SK-N-SH (cell line): ENCODE data around the gene THUMPD2. TPM values are rescaled to one million over a fixed set of nuclear protein-coding genes. Genes with fewer than 3 reads are reported as not detected.

ENCODE experiments used
- CTCF ChIA-PET: fragments of 300-600, 350-600 bp; formaldehyde crosslinking; extraction: SDS; loops from one replicate; lab custom pipeline; 2021; lab: Yijun Ruan, JAX
- POLR2A ChIA-PET: fragments of 350-600 bp; sonication (Branson Sonifier 250); formaldehyde crosslinking; extraction: SDS; loops from one replicate; lab custom pipeline; 2020; ENCODE audit warnings: antibody characterized with exemption, inconsistent platforms; lab: Yijun Ruan, JAX
- DNase-seq: peaks from one replicate; pipeline ENCODE4 v3.0.0; 2012
- H2AFZ ChIP-seq: fragments of 200-600 bp; sonication (generic); 2 replicates; pipeline ENCODE4 v1.8.1; 2016; ENCODE audit warnings: antibody characterized with exemption, mild to moderate bottlenecking, low read depth
- H3F3A ChIP-seq: fragments of 200-600 bp; sonication (generic); replicated peaks from 2 replicates; pipeline ENCODE3; 2016; ENCODE audit warnings: antibody characterized with exemption, mild to moderate bottlenecking; ENCODE audit not compliant: insufficient read depth
- H3K27ac ChIP-seq, 2 experiments: fragments of 200-500 bp in 1 of 2; fragments of 200-600 bp in 1 of 2; sonication (Bioruptor generic) in 1 of 2; sonication (generic), shearing (Covaris generic) in 1 of 2; 2 replicates each; pipeline versions ENCODE4 v1.5.1 to v1.6.1; 2014 to 2016; ENCODE audit warnings: low read depth in 2 of 2, inconsistent platforms in 1 of 2, low read length in 1 of 2, mild to moderate bottlenecking in 1 of 2, mixed read lengths in 1 of 2
- H3K27me3 ChIP-seq: fragments of 200-600 bp; sonication (generic), shearing (Covaris generic); 2 replicates; pipeline ENCODE4 v1.6.1; 2016; ENCODE audit warnings: mixed run types; ENCODE audit not compliant: insufficient read depth
- H3K36me3 ChIP-seq, 2 experiments: fragments of 200-500 bp in 1 of 2; fragments of 200-600 bp in 1 of 2; sonication (Bioruptor generic) in 1 of 2; sonication (generic) in 1 of 2; replicated peaks in 1 of 2; 2 replicates each; pipeline versions ENCODE3 to v1.5.1; 2014 to 2016; ENCODE audit warnings: low read length in 1 of 2, mild to moderate bottlenecking in 1 of 2; ENCODE audit not compliant: insufficient read depth in 2 of 2, control insufficient read depth in 1 of 2
- H3K4me1 ChIP-seq, 2 experiments: fragments of 200-500 bp in 1 of 2; fragments of 200-600 bp in 1 of 2; sonication (Bioruptor generic) in 1 of 2; sonication (generic), shearing (Covaris generic) in 1 of 2; 2 replicates each; pipeline versions ENCODE4 v1.5.1 to v1.6.1; 2014 to 2016; ENCODE audit warnings: low read depth in 1 of 2, low read length in 1 of 2, mixed run types in 1 of 2; ENCODE audit not compliant: insufficient read depth in 2 of 2, control insufficient read depth in 1 of 2
- H3K4me2 ChIP-seq: fragments of 200-600 bp; sonication (generic), shearing (Covaris generic); 2 replicates; pipeline ENCODE4 v1.6.1; 2017; ENCODE audit warnings: mixed run types
- H3K4me3 ChIP-seq, 2 experiments: fragments of 200-500 bp in 1 of 2; fragments of 200-600 bp in 1 of 2; sonication (Bioruptor generic) in 1 of 2; sonication (generic), shearing (Covaris generic) in 1 of 2; 2 replicates each; pipeline versions ENCODE4 v1.5.1 to v1.8.1; 2014 to 2016; ENCODE audit warnings: low read depth in 2 of 2, inconsistent platforms in 1 of 2, low read length in 1 of 2, mild to moderate bottlenecking in 1 of 2, mixed read lengths in 1 of 2, moderate library complexity in 1 of 2
- H3K79me2 ChIP-seq: fragments of 200-600 bp; sonication (generic); 2 replicates; pipeline ENCODE4 v1.8.1; 2017; ENCODE audit warnings: mild to moderate bottlenecking; ENCODE audit not compliant: insufficient read depth
- H3K9ac ChIP-seq: fragments of 200-600 bp; sonication (generic); 2 replicates; pipeline ENCODE4 v1.6.1; 2017; ENCODE audit warnings: mixed run types
- H3K9me2 ChIP-seq: fragments of 200-600 bp; sonication (generic); 2 replicates; pipeline ENCODE4 v1.6.1; 2017; ENCODE audit warnings: mixed run types
- H3K9me3 ChIP-seq: fragments of 200-600 bp; sonication (generic); 2 replicates; pipeline ENCODE4 v1.6.1; 2017; ENCODE audit warnings: mixed run types, mild to moderate bottlenecking, moderate library complexity
- H4K20me1 ChIP-seq: fragments of 200-600 bp; sonication (generic); 2 replicates; pipeline ENCODE4 v1.6.1; 2017; ENCODE audit warnings: mild to moderate bottlenecking, mixed run types; ENCODE audit not compliant: insufficient read depth
- EZH2phosphoT487 ChIP-seq: fragments of 200-600 bp; sonication (generic); IDR thresholded peaks from 2 replicates; pipeline ENCODE4 v1.6.1; 2017; ENCODE audit warnings: low read depth, mixed run types, mild to moderate bottlenecking, antibody characterized with exemption, moderate library complexity, borderline replicate concordance
- FOXJ3 ChIP-seq: sonication (generic); formaldehyde crosslinking; IDR thresholded peaks from 2 replicates; pipeline ENCODE4 v1.5.1; 2020; ENCODE audit warnings: mild to moderate bottlenecking, missing genetic modification reagents
- FOXM1 ChIP-seq: IDR thresholded peaks from 2 replicates; pipeline ENCODE4 v1.4.0; 2012; ENCODE audit warnings: low read depth, mild to moderate bottlenecking
- GATA2 ChIP-seq: sonication (generic); formaldehyde crosslinking; IDR thresholded peaks from 2 replicates; pipeline ENCODE4 v1.5.0; 2020; ENCODE audit warnings: mild to moderate bottlenecking, missing genetic modification reagents
- JUND ChIP-seq: IDR thresholded peaks from 2 replicates; pipeline ENCODE4 v1.4.0; 2012
- RXRA ChIP-seq: IDR thresholded peaks from 2 replicates; pipeline ENCODE4 v1.4.0; 2012; ENCODE audit warnings: low read depth, mild to moderate bottlenecking, borderline replicate concordance
- SMC3 ChIP-seq: IDR thresholded peaks from 2 replicates; pipeline ENCODE4 v1.6.1; 2012; ENCODE audit warnings: low read depth, low read length, improper control_type of control experiment
- TCF12 ChIP-seq: IDR thresholded peaks from 2 replicates; pipeline ENCODE4 v1.4.0; 2012
- WGBS: methylation state at CpG from one replicate; pipeline ENCODE4 v1.1.6; 2017; ENCODE audit warnings: low lambda C conversion rate; 5-methylcytosine and 5-hydroxymethylcytosine counted together
- polyA plus RNA-seq, 3 experiments: library from polyadenylated mRNA; depleted of rRNA; stranded (reverse); fragments of >200 nt; gene quantifications; 2 replicates each; pipeline ENCODE4 v1.2.3, GENCODE V29; 2012
- TF ChIP-seq, protein P1 (sequence below): fragments of 200-600 bp; sonication (generic); IDR thresholded peaks from 2 replicates; pipeline ENCODE4 v1.6.1; 2017; ENCODE audit warnings: antibody characterized with exemption, mild to moderate bottlenecking, moderate library complexity
- TF ChIP-seq, protein P2 (sequence below): fragments of 150-350 bp; IDR thresholded peaks from 2 replicates; pipeline ENCODE4 v1.6.1; 2016; ENCODE audit warnings: mild to moderate bottlenecking, low read depth, low read length
- TF ChIP-seq, protein P3 (sequence below): IDR thresholded peaks from 2 replicates; pipeline ENCODE4 v1.4.0; 2012; ENCODE audit warnings: low read depth, borderline replicate concordance
- TF ChIP-seq, protein P4 (sequence below): IDR thresholded peaks from 2 replicates; pipeline ENCODE4 v1.6.1; 2012; ENCODE audit warnings: mild to moderate bottlenecking, low read depth, low read length, moderate library complexity
- TF ChIP-seq, protein P5 (sequence below): IDR thresholded peaks from 2 replicates; pipeline ENCODE4 v1.4.0; 2012; ENCODE audit warnings: low read depth

The THUMPD2 gene
- polyA plus RNA-seq, 1 of the 3 experiments (the other 2 are of a cell fraction), result 5.3 TPM

DNA sequence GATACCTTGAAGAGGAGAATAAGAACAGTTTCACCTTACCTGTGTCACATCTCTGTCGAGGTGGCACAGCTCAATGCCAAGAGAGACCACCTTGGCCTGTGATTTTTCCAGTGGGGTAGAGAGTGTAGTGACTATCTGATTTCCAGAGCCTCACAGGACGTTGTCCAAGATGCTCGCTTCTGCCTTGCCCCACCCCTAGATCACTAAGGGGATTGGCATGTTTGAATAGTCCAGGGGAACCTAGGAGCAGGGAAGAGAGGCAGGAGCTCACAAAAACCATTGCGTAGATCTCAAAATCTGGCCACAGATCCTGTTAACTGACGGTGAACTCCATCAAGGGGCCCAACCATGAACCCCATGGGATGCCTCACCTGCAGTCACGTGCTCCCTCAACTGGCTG lies 89.2 kb downstream of the THUMPD2 start (continued):
- TF ChIP-seq, protein P1, sequence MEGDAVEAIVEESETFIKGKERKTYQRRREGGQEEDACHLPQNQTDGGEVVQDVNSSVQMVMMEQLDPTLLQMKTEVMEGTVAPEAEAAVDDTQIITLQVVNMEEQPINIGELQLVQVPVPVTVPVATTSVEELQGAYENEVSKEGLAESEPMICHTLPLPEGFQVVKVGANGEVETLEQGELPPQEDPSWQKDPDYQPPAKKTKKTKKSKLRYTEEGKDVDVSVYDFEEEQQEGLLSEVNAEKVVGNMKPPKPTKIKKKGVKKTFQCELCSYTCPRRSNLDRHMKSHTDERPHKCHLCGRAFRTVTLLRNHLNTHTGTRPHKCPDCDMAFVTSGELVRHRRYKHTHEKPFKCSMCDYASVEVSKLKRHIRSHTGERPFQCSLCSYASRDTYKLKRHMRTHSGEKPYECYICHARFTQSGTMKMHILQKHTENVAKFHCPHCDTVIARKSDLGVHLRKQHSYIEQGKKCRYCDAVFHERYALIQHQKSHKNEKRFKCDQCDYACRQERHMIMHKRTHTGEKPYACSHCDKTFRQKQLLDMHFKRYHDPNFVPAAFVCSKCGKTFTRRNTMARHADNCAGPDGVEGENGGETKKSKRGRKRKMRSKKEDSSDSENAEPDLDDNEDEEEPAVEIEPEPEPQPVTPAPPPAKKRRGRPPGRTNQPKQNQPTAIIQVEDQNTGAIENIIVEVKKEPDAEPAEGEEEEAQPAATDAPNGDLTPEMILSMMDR, result no peak
- TF ChIP-seq, protein P2, sequence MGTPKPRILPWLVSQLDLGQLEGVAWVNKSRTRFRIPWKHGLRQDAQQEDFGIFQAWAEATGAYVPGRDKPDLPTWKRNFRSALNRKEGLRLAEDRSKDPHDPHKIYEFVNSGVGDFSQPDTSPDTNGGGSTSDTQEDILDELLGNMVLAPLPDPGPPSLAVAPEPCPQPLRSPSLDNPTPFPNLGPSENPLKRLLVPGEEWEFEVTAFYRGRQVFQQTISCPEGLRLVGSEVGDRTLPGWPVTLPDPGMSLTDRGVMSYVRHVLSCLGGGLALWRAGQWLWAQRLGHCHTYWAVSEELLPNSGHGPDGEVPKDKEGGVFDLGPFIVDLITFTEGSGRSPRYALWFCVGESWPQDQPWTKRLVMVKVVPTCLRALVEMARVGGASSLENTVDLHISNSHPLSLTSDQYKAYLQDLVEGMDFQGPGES, result no peak
- TF ChIP-seq SMC3, result no peak
- TF ChIP-seq GATA2 (CRISPR knock-in tag), result no peak
- no peak for TF ChIP-seq RXRA
- TF ChIP-seq FOXJ3 (CRISPR knock-in tag), result no peak
- TF ChIP-seq EZH2phosphoT487, result no peak

DNA sequence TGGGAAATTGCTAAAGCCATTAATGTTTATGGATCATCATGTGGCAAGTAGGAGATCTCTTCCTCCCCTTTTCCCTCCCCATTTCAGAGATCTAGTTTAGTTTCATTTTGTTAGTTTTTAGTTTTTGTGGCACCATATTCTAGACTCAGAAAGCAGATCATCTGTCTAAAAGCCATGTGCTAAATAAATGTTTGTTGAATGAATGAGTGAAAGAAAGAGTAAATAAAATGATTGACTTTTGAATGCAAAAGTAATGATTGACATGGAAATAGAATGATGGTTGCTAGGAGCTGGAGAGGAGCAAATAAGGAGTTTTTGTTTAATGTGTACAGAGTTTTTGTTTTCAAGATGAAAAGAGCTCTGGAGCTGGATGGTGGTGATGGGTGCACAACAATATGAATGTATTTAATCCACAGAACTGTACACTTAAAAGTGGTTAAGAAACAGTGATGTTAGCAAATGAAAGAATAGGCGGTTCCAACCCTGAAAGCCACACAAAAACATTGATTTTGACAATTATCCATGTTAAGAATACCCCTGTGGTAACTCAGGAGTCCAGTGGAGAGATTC lies 89.7 kb downstream of the THUMPD2 start:
- TF ChIP-seq JUND, result no peak
- TF ChIP-seq TCF12, result no peak
- no peak for TF ChIP-seq FOXM1
- TF ChIP-seq, protein P3, sequence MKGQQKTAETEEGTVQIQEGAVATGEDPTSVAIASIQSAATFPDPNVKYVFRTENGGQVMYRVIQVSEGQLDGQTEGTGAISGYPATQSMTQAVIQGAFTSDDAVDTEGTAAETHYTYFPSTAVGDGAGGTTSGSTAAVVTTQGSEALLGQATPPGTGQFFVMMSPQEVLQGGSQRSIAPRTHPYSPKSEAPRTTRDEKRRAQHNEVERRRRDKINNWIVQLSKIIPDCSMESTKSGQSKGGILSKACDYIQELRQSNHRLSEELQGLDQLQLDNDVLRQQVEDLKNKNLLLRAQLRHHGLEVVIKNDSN, result no peak
- TF ChIP-seq, protein P4, sequence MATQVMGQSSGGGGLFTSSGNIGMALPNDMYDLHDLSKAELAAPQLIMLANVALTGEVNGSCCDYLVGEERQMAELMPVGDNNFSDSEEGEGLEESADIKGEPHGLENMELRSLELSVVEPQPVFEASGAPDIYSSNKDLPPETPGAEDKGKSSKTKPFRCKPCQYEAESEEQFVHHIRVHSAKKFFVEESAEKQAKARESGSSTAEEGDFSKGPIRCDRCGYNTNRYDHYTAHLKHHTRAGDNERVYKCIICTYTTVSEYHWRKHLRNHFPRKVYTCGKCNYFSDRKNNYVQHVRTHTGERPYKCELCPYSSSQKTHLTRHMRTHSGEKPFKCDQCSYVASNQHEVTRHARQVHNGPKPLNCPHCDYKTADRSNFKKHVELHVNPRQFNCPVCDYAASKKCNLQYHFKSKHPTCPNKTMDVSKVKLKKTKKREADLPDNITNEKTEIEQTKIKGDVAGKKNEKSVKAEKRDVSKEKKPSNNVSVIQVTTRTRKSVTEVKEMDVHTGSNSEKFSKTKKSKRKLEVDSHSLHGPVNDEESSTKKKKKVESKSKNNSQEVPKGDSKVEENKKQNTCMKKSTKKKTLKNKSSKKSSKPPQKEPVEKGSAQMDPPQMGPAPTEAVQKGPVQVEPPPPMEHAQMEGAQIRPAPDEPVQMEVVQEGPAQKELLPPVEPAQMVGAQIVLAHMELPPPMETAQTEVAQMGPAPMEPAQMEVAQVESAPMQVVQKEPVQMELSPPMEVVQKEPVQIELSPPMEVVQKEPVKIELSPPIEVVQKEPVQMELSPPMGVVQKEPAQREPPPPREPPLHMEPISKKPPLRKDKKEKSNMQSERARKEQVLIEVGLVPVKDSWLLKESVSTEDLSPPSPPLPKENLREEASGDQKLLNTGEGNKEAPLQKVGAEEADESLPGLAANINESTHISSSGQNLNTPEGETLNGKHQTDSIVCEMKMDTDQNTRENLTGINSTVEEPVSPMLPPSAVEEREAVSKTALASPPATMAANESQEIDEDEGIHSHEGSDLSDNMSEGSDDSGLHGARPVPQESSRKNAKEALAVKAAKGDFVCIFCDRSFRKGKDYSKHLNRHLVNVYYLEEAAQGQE, result no peak
- TF ChIP-seq, protein P5, sequence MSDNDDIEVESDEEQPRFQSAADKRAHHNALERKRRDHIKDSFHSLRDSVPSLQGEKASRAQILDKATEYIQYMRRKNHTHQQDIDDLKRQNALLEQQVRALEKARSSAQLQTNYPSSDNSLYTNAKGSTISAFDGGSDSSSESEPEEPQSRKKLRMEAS, result no peak
- no peaks in the 10 kb centered on the region for H3K79me2 ChIP-seq
- H3K9ac ChIP-seq, result no peak overlapping the region
- ChIA-PET CTCF (interaction anchor here (0.5 to 1.0 kb wide), 2 partner anchors 7 to 13 kb away, joined by 3 read pairs; no protein-coding TSS in a partner anchor), POLR2A (no interaction called here)
- H2AFZ ChIP-seq, result no peak overlapping the region
- no peak overlapping the region for H3K4me2 ChIP-seq
- WGBS, result 33% methylated on average over 1 of the region's 1 CpG
- H3F3A ChIP-seq, result no peaks in the 10 kb centered on the region
- H3K4me3 ChIP-seq, result no peak overlapping the region
- H3K9me3 ChIP-seq, result no peaks in the 10 kb centered on the region
- no peaks in the 10 kb centered on the region for H4K20me1 ChIP-seq
- H3K27me3 ChIP-seq, result no peaks in the 10 kb centered on the region; the same call in 1 of the 2 replicates
- peaks cover 0 to 4% of the 10 kb centered on the region in 2 experiments; a peak in 1 of 4 replicates for H3K4me1 ChIP-seq
- no peaks in the 10 kb centered on the region for H3K9me2 ChIP-seq
- DNase-seq, result no peak
- H3K36me3 ChIP-seq, result no peaks in the 10 kb centered on the region
- no peak overlapping the region for H3K27ac ChIP-seq
